Stimulated activated naive CD8-positive, alpha-beta T cell treated with anti-CD3 and anti-CD28 coated beads, Interleukin-15, Interleukin-2, amounts not matched to agents 100 U/mL and 50 U/mL, for 24 hours (primary cell): ENCODE measurements around the gene ZFHX3.

Experiments
- ATAC-seq: fragments of 150-1000 bp; cut with Tn5 transposase; one replicate; pipeline ENCODE4 v1.10.0; 2021
- DNase-seq: peaks from one replicate; pipeline ENCODE4 v3.0.0; 2021

Gene ZFHX3

GRCh38 chr16:72950669-72951068 is 97.3 kb downstream of the ZFHX3 start:
- DNase-seq (no peak), ATAC-seq (no peak)

- DNase-seq = no peak
- ATAC-seq = no peak
Measured at GRCh38 chr16:72948238-72948829, 99.6 kb downstream of the ZFHX3 start.

GRCh38 chr16:72947379-72948237 is 100.3 kb downstream of the ZFHX3 start:
- ATAC-seq = no peak
- DNase-seq = no peak

GRCh38 chr16:72946474-72947194 is 101.3 kb downstream of the ZFHX3 start:
- ATAC-seq (no peak), DNase-seq (no peak)

GRCh38 chr16:72946063-72946462 is 101.9 kb downstream of the ZFHX3 start:
- DNase-seq (no peak), ATAC-seq (no peak)

- no peak for DNase-seq
- no peak for ATAC-seq
Measured at GRCh38 chr16:72945611-72946010, 102.3 kb downstream of the ZFHX3 start.

GRCh38 chr16:72944757-72945485 is 103.0 kb downstream of the ZFHX3 start:
- DNase-seq (no peak), ATAC-seq (no peak)

GRCh38 chr16:72942021-72942420 is 105.9 kb downstream of the ZFHX3 start:
- DNase-seq (no peak), ATAC-seq (no peak)

GRCh38 chr16:72940886-72941285 is 107.0 kb downstream of the ZFHX3 start:
- no peak for DNase-seq
- ATAC-seq = no peak

- DNase-seq (no peak), ATAC-seq (no peak)
Measured at GRCh38 chr16:72939247-72939646, 108.7 kb downstream of the ZFHX3 start.

GRCh38 chr16:72938795-72939164 is 109.1 kb downstream of the ZFHX3 start:
- ATAC-seq (no peak), DNase-seq (no peak)

- no peak for ATAC-seq
Measured at GRCh38 chr16:72937916-72938794, 109.8 kb downstream of the ZFHX3 start.

GRCh38 chr16:72937360-72937759 is 110.6 kb downstream of the ZFHX3 start:
- DNase-seq = no peak
- no peak for ATAC-seq

More at GRCh38 chr16:72937916-72938794, 109.8 kb downstream of the ZFHX3 start:
- DNase-seq = no peak

GRCh38 chr16:72936408-72936807 is 111.5 kb downstream of the ZFHX3 start:
- ATAC-seq = no peak
- DNase-seq = no peak

- ATAC-seq (no peak), DNase-seq (no peak)
Measured at GRCh38 chr16:72935896-72936295, 112.0 kb downstream of the ZFHX3 start.

- ATAC-seq = no peak
- no peak for DNase-seq
Measured at GRCh38 chr16:72934636-72935403, 113.1 kb downstream of the ZFHX3 start.

- ATAC-seq (no peak), DNase-seq (no peak)
Measured at GRCh38 chr16:72932677-72933335, 115.1 kb downstream of the ZFHX3 start.

- no peak for ATAC-seq
- DNase-seq = no peak
Measured at GRCh38 chr16:72932050-72932449, 115.9 kb downstream of the ZFHX3 start.

- no peak for ATAC-seq
- no peak for DNase-seq
Measured at GRCh38 chr16:72930396-72930795, 117.5 kb downstream of the ZFHX3 start.
